Prostate gland (tissue), 1 donor: ENCODE results near the gene EVC2.

Experiments
- POLR2A ChIP-seq: fragments of 450-650 bp; IDR thresholded peaks from one replicate; pipeline ENCODE4 v1.6.1; 2016; ENCODE audit warnings: antibody characterized with exemption, mild to moderate bottlenecking
- POLR2AphosphoS5 ChIP-seq: sonication (generic); formaldehyde crosslinking; IDR thresholded peaks from one replicate; pipeline ENCODE4 v1.6.1; 2017; ENCODE audit warnings: antibody characterized with exemption

DNA sequence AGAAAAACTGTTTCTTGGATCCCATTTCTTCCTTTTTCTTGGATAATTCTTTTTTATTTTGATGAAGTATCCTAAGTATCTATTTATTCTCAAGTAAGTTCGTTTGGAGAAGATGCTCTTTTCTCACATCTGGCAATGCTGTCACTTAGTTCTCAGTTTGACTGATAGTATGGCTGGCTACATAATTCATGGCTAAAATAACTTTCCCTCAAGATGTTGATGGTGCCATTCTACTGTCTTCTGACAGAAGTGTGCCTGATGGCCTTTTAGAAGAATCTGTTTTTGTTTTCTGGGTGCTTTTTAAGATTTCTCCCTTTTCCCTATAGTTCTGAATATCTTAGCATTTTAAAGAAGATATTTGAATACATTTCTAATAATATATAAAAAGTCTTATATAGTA lies 41.6 kb downstream of the EVC2 start:
- TF ChIP-seq POLR2AphosphoS5 (no peak), POLR2A (no peak)
